AG09309 (cell line): ENCODE data around the gene EFNB1.
A peak's percentile ranks its signal among the peaks of the same experiment; 100 is the strongest.
"Not testable (repeated sequence)": the region's sequence is repeated elsewhere in the genome, so short reads cannot be mapped to it uniquely, and the experiment has no call there.

Source experiments
- DNase-seq: peaks from one replicate; pipeline ENCODE4 v3.0.0-alpha.2; 2010; ENCODE audit warnings: low read depth
- H3K4me3 ChIP-seq: 2 replicates; pipeline ENCODE4 v1.5.1; 2011; ENCODE audit warnings: mild to moderate bottlenecking, low read depth, low read length, moderate library complexity; ENCODE audit not compliant: control insufficient read depth
- TF ChIP-seq, protein P1 (sequence below): IDR thresholded peaks from 2 replicates; pipeline ENCODE4 v1.5.1; 2011; ENCODE audit warnings: mild to moderate bottlenecking, low read depth, low read length, inconsistent platforms; ENCODE audit not compliant: insufficient read depth, control insufficient read depth; ENCODE audit errors: missing control alignments

The EFNB1 gene

GRCh38 chrX:68828740-68829581 lies at the start of gene EFNB1:
Gene EFNB1, plus strand, starts transcription at chrX:68829021. Its CDS starts 756 bp downstream, at chrX:68829777.
- TF ChIP-seq, protein P1, sequence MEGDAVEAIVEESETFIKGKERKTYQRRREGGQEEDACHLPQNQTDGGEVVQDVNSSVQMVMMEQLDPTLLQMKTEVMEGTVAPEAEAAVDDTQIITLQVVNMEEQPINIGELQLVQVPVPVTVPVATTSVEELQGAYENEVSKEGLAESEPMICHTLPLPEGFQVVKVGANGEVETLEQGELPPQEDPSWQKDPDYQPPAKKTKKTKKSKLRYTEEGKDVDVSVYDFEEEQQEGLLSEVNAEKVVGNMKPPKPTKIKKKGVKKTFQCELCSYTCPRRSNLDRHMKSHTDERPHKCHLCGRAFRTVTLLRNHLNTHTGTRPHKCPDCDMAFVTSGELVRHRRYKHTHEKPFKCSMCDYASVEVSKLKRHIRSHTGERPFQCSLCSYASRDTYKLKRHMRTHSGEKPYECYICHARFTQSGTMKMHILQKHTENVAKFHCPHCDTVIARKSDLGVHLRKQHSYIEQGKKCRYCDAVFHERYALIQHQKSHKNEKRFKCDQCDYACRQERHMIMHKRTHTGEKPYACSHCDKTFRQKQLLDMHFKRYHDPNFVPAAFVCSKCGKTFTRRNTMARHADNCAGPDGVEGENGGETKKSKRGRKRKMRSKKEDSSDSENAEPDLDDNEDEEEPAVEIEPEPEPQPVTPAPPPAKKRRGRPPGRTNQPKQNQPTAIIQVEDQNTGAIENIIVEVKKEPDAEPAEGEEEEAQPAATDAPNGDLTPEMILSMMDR, result no peak
- peak within 1 kb of the TSS; percentile 74 for H3K4me3 ChIP-seq
- peak; percentile 91 for DNase-seq

DNA sequence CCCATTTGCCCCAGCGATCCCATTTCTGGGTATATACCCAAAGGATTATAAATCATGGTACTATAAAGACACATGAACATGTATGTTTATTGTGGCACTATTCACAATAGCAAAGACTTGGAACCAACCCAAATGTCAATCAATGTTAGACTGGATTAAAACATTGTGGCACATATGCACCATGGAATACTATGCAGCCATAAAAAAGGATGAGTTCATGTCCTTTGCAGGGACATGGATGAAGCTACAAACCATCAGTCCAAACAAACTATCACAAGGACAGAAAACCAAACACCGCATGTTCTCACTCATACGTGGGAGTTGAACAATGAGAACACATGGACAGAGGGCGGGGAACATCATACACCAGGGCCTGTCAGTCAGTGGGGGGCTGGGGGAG lies 47.5 kb upstream of the EFNB1 start:
- H3K4me3 ChIP-seq, DNase-seq: not testable (repeated sequence)

DNA sequence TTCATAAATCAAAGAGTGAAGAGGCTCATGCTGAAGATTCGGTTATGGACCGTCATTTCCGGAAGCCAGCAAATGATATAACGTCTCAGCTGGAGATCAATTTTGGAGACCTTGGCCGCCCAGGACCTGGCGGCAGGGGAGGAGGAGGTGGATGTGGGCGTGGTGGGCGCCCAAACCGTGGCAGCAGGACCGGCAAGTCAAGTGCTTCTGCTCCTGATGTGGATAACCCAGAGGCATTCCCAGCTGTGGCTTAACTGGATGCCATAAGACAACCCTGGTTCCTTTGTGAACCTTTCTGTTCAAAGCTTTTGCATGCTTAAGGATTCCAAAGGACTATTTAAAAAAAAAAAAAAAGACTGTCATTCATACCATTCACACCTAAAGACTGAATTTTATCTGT lies 44.0 kb upstream of the EFNB1 start:
- TF ChIP-seq, protein P1, result no peak
- no peak for DNase-seq
- no peak overlapping the region for H3K4me3 ChIP-seq

- not testable (repeated sequence) for H3K4me3 ChIP-seq, DNase-seq
Observed at GRCh38 chrX:68786581-68786980, 42.2 kb upstream of the EFNB1 start.

DNA sequence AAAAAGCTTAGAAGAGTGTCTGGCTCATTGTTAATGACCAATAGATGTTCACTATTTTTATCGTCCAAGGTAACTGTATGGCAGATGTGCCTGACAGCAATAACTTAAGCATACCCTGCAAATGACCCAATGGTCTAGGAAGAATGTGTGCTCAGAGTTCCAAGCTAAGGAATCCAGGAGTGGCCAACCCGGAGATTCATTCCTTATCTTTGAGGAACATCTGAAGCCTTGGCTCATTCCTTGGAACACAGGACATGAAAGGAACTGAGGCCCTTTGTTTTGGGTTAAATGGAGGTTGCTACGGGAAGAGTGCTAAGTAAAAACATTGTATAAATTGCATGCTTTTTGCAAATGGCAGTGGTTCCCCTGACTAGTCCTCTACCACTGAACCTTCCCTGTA lies 38.9 kb upstream of the EFNB1 start:
- TF ChIP-seq, protein P1, result no peak
- no peak for DNase-seq
- no peak overlapping the region for H3K4me3 ChIP-seq

DNA sequence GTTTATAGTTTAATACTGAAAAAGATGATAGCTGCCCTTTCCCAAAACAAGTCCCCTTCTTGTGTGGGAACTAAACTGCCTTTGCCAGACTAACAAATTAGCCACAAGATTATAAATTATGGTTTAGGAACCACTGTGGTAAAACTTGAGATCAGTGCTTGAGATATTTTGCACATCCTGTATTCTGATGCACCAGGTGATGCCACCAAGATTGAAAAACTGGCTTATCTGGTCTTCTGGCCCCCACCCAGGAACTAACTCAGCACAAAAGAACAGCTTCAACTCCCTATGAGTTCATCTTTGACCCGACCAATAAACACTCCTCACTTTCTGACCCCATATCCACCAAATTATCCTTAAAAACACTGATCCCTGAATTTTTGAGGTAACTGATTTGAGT lies 36.7 kb upstream of the EFNB1 start:
- TF ChIP-seq, protein P1, result no peak
- no peak overlapping the region for H3K4me3 ChIP-seq
- DNase-seq, result no peak

DNA sequence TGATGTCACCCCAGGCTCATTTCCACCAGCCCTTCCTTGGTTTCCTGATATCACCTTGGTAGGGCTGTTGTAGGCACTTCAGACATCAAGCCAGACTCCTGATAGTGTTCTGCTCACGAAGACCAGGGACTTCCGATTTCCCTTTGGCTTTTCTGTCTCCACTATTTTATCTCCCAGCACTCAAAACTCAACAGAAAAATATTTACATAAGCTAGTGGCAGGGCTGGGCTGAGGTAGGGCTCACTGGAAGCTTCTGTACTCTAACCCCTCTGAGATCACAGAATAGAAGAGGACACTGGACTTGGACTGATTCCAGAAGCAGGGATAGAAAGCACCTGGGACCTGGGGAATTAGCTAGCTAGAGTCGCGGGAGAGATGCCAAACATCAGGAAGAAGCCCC lies 34.4 kb upstream of the EFNB1 start:
- TF ChIP-seq, protein P1, result no peak

DNA sequence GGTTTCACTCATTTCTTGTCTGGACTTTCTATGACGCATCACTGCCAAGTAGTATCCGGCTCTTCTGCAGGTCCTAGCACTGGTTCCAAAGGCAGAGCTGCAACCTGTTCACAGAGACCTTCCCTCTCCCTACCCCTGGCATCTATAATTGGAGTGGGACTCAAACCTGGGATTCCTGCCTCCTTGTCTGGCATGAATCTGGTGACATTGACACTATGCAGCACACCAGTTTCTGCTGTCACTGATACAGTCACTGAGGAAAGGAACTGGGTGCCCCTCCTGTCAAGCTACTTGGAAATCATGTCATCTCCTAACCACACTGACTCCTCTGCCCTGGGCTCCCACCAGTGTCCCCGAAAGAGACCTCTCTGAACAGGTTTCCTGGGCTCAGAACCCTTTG lies 33.1 kb upstream of the EFNB1 start:
- no peak for DNase-seq
- TF ChIP-seq, protein P1, result no peak

More for the DNA sequence above, 34.4 kb upstream of the EFNB1 start:
- no peak overlapping the region for H3K4me3 ChIP-seq
- DNase-seq, result no peak

DNA sequence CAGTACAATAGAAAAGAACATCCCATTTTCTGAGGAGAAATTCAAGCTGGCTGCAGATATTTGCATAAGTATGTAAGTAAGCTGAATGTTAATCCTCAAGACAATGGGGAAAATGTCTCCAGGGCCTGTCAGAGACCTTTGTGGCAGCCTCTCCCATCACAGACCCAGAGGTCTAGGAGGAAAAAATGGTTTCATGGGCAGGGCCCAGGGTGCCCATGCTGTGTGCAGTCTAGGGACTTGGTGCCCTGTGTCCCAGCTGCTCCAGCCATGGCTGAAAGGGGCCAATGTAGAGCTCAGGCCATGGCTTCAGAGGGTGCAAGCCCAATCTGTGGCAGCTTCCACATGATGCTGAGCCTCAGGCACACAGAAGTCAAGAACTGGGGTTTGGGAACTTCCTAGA lies 30.4 kb upstream of the EFNB1 start:
- not testable (repeated sequence) for H3K4me3 ChIP-seq, DNase-seq

More for the DNA sequence above, 33.1 kb upstream of the EFNB1 start:
- no peak overlapping the region for H3K4me3 ChIP-seq
